Activated B cell treated with CpG ODN at 0.5 μM for 24 hours (primary cell): Measurements from ENCODE around the gene COX17. TPM values are rescaled to one million over a fixed set of nuclear protein-coding genes. Genes with fewer than 3 reads are reported as not detected.

Experiments
- ATAC-seq: fragments of 200-7000 bp; cut with Tn5 transposase; one replicate; pipeline ENCODE4 v1.10.0; 2021; ENCODE audit warnings: low read depth, mild to moderate bottlenecking, moderate library complexity
- CTCF ChIA-PET: fragments of 350-600 bp; sonication (Branson Sonifier 250); formaldehyde crosslinking; loops from one replicate; lab custom pipeline; 2021; ENCODE audit warnings: antibody characterized with exemption; lab: Charles Lee
- POLR2A ChIA-PET: fragments of 350-600 bp; sonication (Branson Sonifier 250); formaldehyde crosslinking; loops from one replicate; lab custom pipeline; 2021; ENCODE audit warnings: antibody characterized with exemption; lab: Charles Lee
- DNase-seq: peaks from one replicate; pipeline ENCODE4 v3.0.0; 2022
- H3K27ac Mint-ChIP-seq: one replicate; pipeline ENCODE4 v1.8.0; 2020; ENCODE audit warnings: mixed read lengths
- H3K27me3 Mint-ChIP-seq: one replicate; pipeline ENCODE4 v1.8.0; 2021; ENCODE audit warnings: mixed read lengths
- H3K36me3 Mint-ChIP-seq: one replicate; pipeline ENCODE4 v1.8.0; 2021; ENCODE audit warnings: low read depth, mixed read lengths
- H3K4me1 Mint-ChIP-seq: one replicate; pipeline ENCODE4 v1.8.0; 2021; ENCODE audit warnings: mixed read lengths
- H3K4me3 Mint-ChIP-seq: one replicate; pipeline ENCODE4 v1.8.0; 2020; ENCODE audit warnings: mild to moderate bottlenecking, mixed read lengths
- H3K9me3 Mint-ChIP-seq: one replicate; pipeline ENCODE4 v1.8.0; 2020; ENCODE audit warnings: mixed read lengths
- intact Hi-C: fragments of 100-400 bp; cut with micrococcal nuclease; formaldehyde crosslinking; loops from one replicate; pipeline ENCODE4 v1.15.1; 2024
- total RNA-seq: library from RNA; stranded (reverse); gene quantifications from 2 replicates; pipeline ENCODE4 v1.2.3, GENCODE V29; 2022
- TF ChIP-seq, protein P1 (sequence below): fragments of 200-600 bp; IDR thresholded peaks from one replicate; pipeline ENCODE4 v1.8.0; 2022; ENCODE audit warnings: antibody characterized with exemption, mild to moderate bottlenecking

COX17 gene
- total RNA-seq, 1 donor from 2014 or later, result 58.8 TPM

- Mint-ChIP-seq H3K9me3 (no peaks in the 10 kb centered on the region), H3K27ac (peak overlapping the region; percentile 97), H3K36me3 (no peaks in the 10 kb centered on the region), H3K27me3 (no peaks in the 10 kb centered on the region), H3K4me3 (peak overlapping the region; percentile 73), H3K4me1 (peaks cover 68% of the 10 kb centered on the region)
- intact Hi-C loops, result loop anchor here (1.0 to 2.0 kb wide), 5 partner anchors 36 to 72 kb away; partner anchors contain the start of gene COX17
- CTCF ChIA-PET, result interaction anchor here (0.7 to 2.3 kb wide), 9 partner anchors 9 to 103 kb away, joined by 3 to 7 read pairs (median 3); partner anchors contain the start of gene CD80
- TF ChIP-seq, protein P1, sequence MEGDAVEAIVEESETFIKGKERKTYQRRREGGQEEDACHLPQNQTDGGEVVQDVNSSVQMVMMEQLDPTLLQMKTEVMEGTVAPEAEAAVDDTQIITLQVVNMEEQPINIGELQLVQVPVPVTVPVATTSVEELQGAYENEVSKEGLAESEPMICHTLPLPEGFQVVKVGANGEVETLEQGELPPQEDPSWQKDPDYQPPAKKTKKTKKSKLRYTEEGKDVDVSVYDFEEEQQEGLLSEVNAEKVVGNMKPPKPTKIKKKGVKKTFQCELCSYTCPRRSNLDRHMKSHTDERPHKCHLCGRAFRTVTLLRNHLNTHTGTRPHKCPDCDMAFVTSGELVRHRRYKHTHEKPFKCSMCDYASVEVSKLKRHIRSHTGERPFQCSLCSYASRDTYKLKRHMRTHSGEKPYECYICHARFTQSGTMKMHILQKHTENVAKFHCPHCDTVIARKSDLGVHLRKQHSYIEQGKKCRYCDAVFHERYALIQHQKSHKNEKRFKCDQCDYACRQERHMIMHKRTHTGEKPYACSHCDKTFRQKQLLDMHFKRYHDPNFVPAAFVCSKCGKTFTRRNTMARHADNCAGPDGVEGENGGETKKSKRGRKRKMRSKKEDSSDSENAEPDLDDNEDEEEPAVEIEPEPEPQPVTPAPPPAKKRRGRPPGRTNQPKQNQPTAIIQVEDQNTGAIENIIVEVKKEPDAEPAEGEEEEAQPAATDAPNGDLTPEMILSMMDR, result no peak
- ATAC-seq, result peak; percentile 84
- POLR2A ChIA-PET, result interaction anchor here (0.9 to 4.4 kb wide), 13 partner anchors 9 to 333 kb away, joined by 3 to 51 read pairs (median 7); partner anchors contain the start of genes ADPRH, CD80, COX17 and TIMMDC1
- peak; percentile 43 for DNase-seq
These were observed 48.8 kb downstream of the COX17 start for GRCh38 chr3:119628390-119628789.

DNA sequence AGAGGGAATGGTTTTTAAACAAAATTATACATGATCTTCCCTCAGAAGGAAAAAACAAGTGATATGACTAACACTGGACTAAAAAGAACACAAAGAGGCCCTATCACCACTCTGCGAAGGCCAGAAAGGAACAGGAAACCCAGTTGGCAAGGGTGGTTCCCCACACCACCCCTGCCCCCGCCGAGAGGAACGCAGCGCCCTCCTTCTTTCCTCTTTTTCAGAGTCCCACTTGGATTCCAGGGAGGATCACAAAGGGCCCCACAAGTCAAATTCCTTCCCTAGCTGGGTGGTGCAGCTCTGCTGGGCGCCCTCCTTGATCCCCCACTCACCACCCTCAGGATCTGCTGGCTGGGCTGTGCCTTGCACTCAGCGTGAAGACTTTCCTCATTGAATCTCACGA lies 49.7 kb downstream of the COX17 start:
- Mint-ChIP-seq H3K4me1 (peaks cover 65% of the 10 kb centered on the region), H3K9me3 (no peaks in the 10 kb centered on the region), H3K27ac (peak overlapping the region; percentile 97), H3K4me3 (peak overlapping the region; percentile 73), H3K27me3 (no peaks in the 10 kb centered on the region), H3K36me3 (no peaks in the 10 kb centered on the region)
- intact Hi-C loops, result no loop called here
- peak; percentile 22 for DNase-seq
- CTCF ChIA-PET, result interaction anchor here (0.6 to 2.3 kb wide), 5 partner anchors 10 to 102 kb away, joined by 3 to 7 read pairs (median 3); no protein-coding TSS in a partner anchor
- TF ChIP-seq, protein P1, result no peak
- ATAC-seq, result peak; percentile 12
- POLR2A ChIA-PET, result interaction anchor here (0.6 to 4.4 kb wide), 14 partner anchors 10 to 332 kb away, joined by 3 to 51 read pairs (median 6); partner anchors contain the start of genes ADPRH, CD80, COX17 and TIMMDC1

DNA sequence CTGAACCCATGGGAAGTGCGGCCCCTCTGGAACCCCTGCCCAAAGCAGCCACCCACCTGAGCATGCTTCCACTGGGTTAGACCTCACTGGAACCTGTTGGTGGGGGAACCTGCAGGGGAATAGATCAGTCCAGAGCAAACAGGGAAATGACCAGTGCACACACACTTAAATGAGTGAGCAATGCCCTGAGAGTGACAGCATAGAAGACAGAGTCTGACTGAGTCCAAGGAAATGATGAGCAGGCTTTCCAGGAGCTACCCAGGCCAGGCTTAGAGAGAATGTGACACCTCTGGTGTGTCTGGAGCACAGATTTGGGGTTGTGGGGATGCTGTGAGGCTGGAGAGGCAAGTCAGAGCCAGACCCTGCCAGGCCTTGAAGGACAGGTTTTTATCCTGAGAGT lies 51.0 kb downstream of the COX17 start:
- H3K27me3 Mint-ChIP-seq, result no peaks in the 10 kb centered on the region
- no peak for ATAC-seq

GRCh38 chr3:119625451-119626153 lies 51.6 kb downstream of the COX17 start:
- TF ChIP-seq, protein P1, result no peak
- ChIA-PET CTCF (no interaction called here), POLR2A (interaction anchor here (1.1 kb wide), 1 partner anchor 26 kb away, joined by 3 read pairs; no protein-coding TSS in a partner anchor)
- DNase-seq (no peak), ATAC-seq (no peak)
- intact Hi-C loops, result no loop called here
- Mint-ChIP-seq H3K27ac (peak overlapping the region; percentile 13), H3K4me3 (no peak overlapping the region), H3K4me1 (peaks cover 55% of the 10 kb centered on the region), H3K36me3 (no peaks in the 10 kb centered on the region), H3K9me3 (no peaks in the 10 kb centered on the region), H3K27me3 (no peaks in the 10 kb centered on the region)

More for the DNA sequence above, 51.0 kb downstream of the COX17 start:
- H3K9me3 Mint-ChIP-seq, result no peaks in the 10 kb centered on the region
- CTCF ChIA-PET, result interaction anchor here (2.3 kb wide), 1 partner anchor 37 kb away, joined by 7 read pairs; no protein-coding TSS in a partner anchor
- POLR2A ChIA-PET, result interaction anchor here (0.7 to 4.4 kb wide), 6 partner anchors 11 to 64 kb away, joined by 3 to 51 read pairs (median 5); no protein-coding TSS in a partner anchor
- H3K36me3 Mint-ChIP-seq, result no peaks in the 10 kb centered on the region
- no peak for DNase-seq
- peaks cover 60% of the 10 kb centered on the region for H3K4me1 Mint-ChIP-seq
- no peak overlapping the region for H3K4me3 Mint-ChIP-seq
- peak overlapping the region; percentile 97 for H3K27ac Mint-ChIP-seq
- TF ChIP-seq, protein P1, result no peak
- intact Hi-C loops, result no loop called here
